OCI-LY1 (cell line): ENCODE data around the gene SV2A.
A peak's percentile ranks its signal among the peaks of the same experiment; 100 is the strongest.
"Not testable (repeated sequence)": the region's sequence is repeated elsewhere in the genome, so short reads cannot be mapped to it uniquely, and the experiment has no call there.

ENCODE experiments used
- H2AFZ ChIP-seq: fragments of 200-600 bp; sonication (generic), shearing (Covaris generic); 2 replicates; pipeline ENCODE4 v1.6.0; 2014; ENCODE audit warnings: antibody characterized with exemption, mild to moderate bottlenecking, low read length
- H3F3A ChIP-seq: fragments of 200-600 bp; sonication (generic), shearing (Covaris generic); 2 replicates; pipeline ENCODE4 v1.6.0; 2014; ENCODE audit warnings: mild to moderate bottlenecking, antibody characterized with exemption, low read length, moderate library complexity; ENCODE audit not compliant: insufficient read depth
- H3K27ac ChIP-seq: fragments of 200-600 bp; sonication (generic); 2 replicates; pipeline ENCODE4 v1.5.1; 2014; ENCODE audit warnings: low read length, mixed run types, mild to moderate bottlenecking, low read depth; ENCODE audit not compliant: poor library complexity, severe bottlenecking
- H3K27me3 ChIP-seq: fragments of 200-600 bp; sonication (generic); 2 replicates; pipeline ENCODE4 v1.6.0; 2014; ENCODE audit warnings: antibody characterized with exemption, mild to moderate bottlenecking, low read length, moderate library complexity; ENCODE audit not compliant: insufficient read depth
- H3K36me3 ChIP-seq: fragments of 200-600 bp; sonication (generic); 2 replicates; pipeline ENCODE4 v1.6.1; 2014; ENCODE audit warnings: mild to moderate bottlenecking, antibody characterized with exemption, low read length, moderate library complexity, mixed read lengths; ENCODE audit not compliant: insufficient read depth
- H3K4me1 ChIP-seq: fragments of 200-600 bp; sonication (generic); 2 replicates; pipeline ENCODE4 v1.5.1; 2014; ENCODE audit warnings: mild to moderate bottlenecking, low read length, moderate library complexity; ENCODE audit not compliant: insufficient read depth, severe bottlenecking
- H3K4me2 ChIP-seq: fragments of 200-600 bp; sonication (generic), shearing (Covaris generic); 2 replicates; pipeline ENCODE4 v1.6.1; 2014; ENCODE audit warnings: low read length
- H3K4me3 ChIP-seq: fragments of 200-600 bp; sonication (generic); 2 replicates; pipeline ENCODE4 v1.5.1; 2014; ENCODE audit warnings: low read length, low read depth, mild to moderate bottlenecking, mixed read lengths; ENCODE audit not compliant: poor library complexity, severe bottlenecking
- H3K79me2 ChIP-seq: fragments of 200-600 bp; shearing (Covaris generic); 2 replicates; pipeline ENCODE4 v1.6.1; 2016; ENCODE audit warnings: mixed run types, low read length, mixed read lengths; ENCODE audit not compliant: insufficient read depth
- H3K9ac ChIP-seq: fragments of 200-600 bp; sonication (generic), shearing (Covaris generic); 2 replicates; pipeline ENCODE4 v1.6.1; 2014; ENCODE audit warnings: mild to moderate bottlenecking, low read length, mixed read lengths
- H3K9me2 ChIP-seq: fragments of 200-600 bp; sonication (generic), shearing (Covaris generic); 2 replicates; pipeline ENCODE4 v1.6.1; 2014; ENCODE audit warnings: low read depth, mild to moderate bottlenecking, low read length, mixed read lengths
- H3K9me3 ChIP-seq: fragments of 200-600 bp; shearing (Covaris generic); 2 replicates; pipeline ENCODE4 v1.6.1; 2014; ENCODE audit warnings: low read length, mixed read lengths
- H4K20me1 ChIP-seq: fragments of 200-600 bp; sonication (generic), shearing (Covaris generic); 2 replicates; pipeline ENCODE4 v1.6.0; 2016; ENCODE audit warnings: mild to moderate bottlenecking, low read length; ENCODE audit not compliant: insufficient read depth
- EZH2 ChIP-seq: fragments of 200-600 bp; sonication (generic), shearing (Covaris generic); IDR thresholded peaks from 2 replicates; pipeline ENCODE4 v1.8.0; 2017; ENCODE audit warnings: borderline replicate concordance, mixed run types, mild to moderate bottlenecking, antibody characterized with exemption, low read length, moderate library complexity, mixed read lengths
- TF ChIP-seq, protein P1 (sequence below): fragments of 200-600 bp; sonication (generic), shearing (Covaris generic); IDR thresholded peaks from 2 replicates; pipeline ENCODE4 v1.5.1; 2017; ENCODE audit warnings: mild to moderate bottlenecking, antibody characterized with exemption, low read length, moderate library complexity, mixed read lengths

The SV2A gene

DNA sequence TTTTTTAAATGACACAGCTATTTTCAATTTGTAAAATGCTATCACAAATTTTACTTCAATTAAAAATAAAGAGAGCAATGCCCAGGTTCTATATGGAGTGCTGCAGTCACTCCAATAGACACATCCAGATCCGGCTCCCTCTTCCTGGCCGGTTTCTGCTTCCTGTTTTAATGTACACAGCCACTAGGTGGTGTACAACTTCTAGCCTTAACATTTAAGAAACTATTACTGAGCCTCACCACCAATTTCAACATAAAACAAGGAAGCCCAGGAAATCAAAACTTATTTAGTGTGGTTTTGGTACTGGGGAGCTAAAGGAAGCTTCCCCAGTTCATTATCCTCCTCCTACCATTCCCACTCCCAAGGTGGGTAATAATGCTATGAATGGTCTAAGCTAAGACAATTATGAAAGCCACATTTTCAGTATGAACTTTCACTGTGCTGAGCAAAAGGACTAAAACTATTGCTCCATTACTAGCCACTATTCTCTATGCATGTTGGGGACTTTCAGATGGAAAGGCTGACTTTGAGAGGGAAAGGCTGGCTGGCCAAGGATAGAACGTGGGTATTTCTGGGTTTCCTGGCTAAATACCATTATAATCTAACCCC, 44.5 kb upstream of the SV2A start:
- Histone ChIP-seq H3K4me2 (no peak overlapping the region), H2AFZ (no peak overlapping the region), H3K36me3 (no peaks in the 10 kb centered on the region; the same call in 1 of the 2 replicates)

GRCh38 chr1:149957548-149957947, 39.9 kb upstream of the SV2A start:
- not testable (repeated sequence) for H3K9me2 ChIP-seq, H3K36me3 ChIP-seq, H2AFZ ChIP-seq, H4K20me1 ChIP-seq, H3K4me3 ChIP-seq, H3K27ac ChIP-seq, H3K9me3 ChIP-seq, H3K4me1 ChIP-seq, H3K79me2 ChIP-seq, H3F3A ChIP-seq, H3K27me3 ChIP-seq, H3K9ac ChIP-seq, H3K4me2 ChIP-seq

More for the DNA sequence above, 44.5 kb upstream of the SV2A start:
- no peak for TF ChIP-seq EZH2
- TF ChIP-seq, protein P1, sequence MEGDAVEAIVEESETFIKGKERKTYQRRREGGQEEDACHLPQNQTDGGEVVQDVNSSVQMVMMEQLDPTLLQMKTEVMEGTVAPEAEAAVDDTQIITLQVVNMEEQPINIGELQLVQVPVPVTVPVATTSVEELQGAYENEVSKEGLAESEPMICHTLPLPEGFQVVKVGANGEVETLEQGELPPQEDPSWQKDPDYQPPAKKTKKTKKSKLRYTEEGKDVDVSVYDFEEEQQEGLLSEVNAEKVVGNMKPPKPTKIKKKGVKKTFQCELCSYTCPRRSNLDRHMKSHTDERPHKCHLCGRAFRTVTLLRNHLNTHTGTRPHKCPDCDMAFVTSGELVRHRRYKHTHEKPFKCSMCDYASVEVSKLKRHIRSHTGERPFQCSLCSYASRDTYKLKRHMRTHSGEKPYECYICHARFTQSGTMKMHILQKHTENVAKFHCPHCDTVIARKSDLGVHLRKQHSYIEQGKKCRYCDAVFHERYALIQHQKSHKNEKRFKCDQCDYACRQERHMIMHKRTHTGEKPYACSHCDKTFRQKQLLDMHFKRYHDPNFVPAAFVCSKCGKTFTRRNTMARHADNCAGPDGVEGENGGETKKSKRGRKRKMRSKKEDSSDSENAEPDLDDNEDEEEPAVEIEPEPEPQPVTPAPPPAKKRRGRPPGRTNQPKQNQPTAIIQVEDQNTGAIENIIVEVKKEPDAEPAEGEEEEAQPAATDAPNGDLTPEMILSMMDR: peak; percentile 76
- Histone ChIP-seq H3K27me3 (no peaks in the 10 kb centered on the region), H3K79me2 (no peaks in the 10 kb centered on the region), H3K4me1 (no peaks in the 10 kb centered on the region), H3K9ac (no peak overlapping the region), H3K9me2 (no peaks in the 10 kb centered on the region), H3K4me3 (no peak overlapping the region), H3F3A (no peaks in the 10 kb centered on the region), H3K27ac (no peak overlapping the region), H3K9me3 (no peaks in the 10 kb centered on the region), H4K20me1 (no peaks in the 10 kb centered on the region)

DNA sequence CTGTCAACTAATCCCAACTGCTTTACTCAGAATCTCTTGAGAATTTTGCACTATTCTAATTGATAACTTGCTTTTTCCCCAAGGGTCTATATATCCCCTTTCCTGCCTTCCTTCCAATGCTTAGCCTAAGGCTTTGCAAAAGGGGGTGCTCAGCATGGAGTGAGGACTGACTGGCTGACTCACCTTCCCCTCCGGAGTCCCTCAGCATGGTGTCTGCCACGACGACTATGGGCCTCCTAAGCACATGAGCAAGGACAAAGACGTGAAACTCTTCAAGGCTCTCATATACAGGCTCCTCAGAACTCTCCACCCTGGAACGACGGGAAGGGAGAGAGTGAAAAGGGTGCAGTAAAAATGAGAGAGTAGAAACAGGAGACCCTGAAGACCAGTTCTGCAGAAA, 32.3 kb upstream of the SV2A start:
- Histone ChIP-seq H3K9me3 (no peaks in the 10 kb centered on the region), H3K36me3 (no peaks in the 10 kb centered on the region), H3K4me1 (no peaks in the 10 kb centered on the region), H3K79me2 (no peaks in the 10 kb centered on the region), H3K4me3 (no peak overlapping the region), H4K20me1 (no peaks in the 10 kb centered on the region), H3K27ac (no peak overlapping the region), H3K4me2 (no peak overlapping the region), H3K9me2 (no peaks in the 10 kb centered on the region), H2AFZ (no peak overlapping the region), H3F3A (no peaks in the 10 kb centered on the region), H3K9ac (no peak overlapping the region), H3K27me3 (no peaks in the 10 kb centered on the region)
- TF ChIP-seq, protein P1: no peak
- no peak for TF ChIP-seq EZH2

DNA sequence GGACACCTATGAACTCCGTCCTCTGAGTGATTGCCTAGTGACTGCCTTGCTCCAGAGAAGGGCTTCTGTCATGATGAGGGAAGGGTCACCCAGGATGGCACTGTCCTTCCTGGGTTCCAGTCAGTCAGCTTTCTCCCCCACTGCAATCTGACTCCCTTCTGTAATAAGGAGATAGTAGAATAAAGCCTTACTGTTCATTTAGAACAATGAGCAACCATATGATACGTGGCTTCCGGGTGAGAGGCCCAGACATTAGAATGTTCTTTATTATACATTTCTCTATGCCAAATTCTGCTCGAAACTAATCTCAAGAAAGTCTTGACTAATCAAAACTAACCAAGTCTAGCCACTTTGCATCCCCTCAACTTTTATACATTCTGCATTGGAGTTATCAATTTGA, 27.6 kb upstream of the SV2A start:
- Histone ChIP-seq H3K27ac (no peak overlapping the region), H3K9me3 (no peaks in the 10 kb centered on the region), H3K79me2 (no peaks in the 10 kb centered on the region), H3K27me3 (no peaks in the 10 kb centered on the region), H3K4me1 (no peaks in the 10 kb centered on the region), H3K9ac (no peak overlapping the region), H2AFZ (no peak overlapping the region), H3K4me3 (no peak overlapping the region), H3K36me3 (no peaks in the 10 kb centered on the region), H3K9me2 (no peaks in the 10 kb centered on the region), H3K4me2 (no peak overlapping the region), H4K20me1 (no peaks in the 10 kb centered on the region), H3F3A (no peaks in the 10 kb centered on the region)
- TF ChIP-seq, protein P1: no peak
- TF ChIP-seq EZH2: no peak
